OCI-LY3 (cell line): ENCODE data around the gene SAMD14.

Source experiments
- H2AFZ ChIP-seq: fragments of 200-600, 300-600 bp; shearing (Covaris generic); 2 replicates; pipeline ENCODE4 v1.6.0; 2014; ENCODE audit warnings: antibody characterized with exemption, low read depth, low read length
- H3K27ac ChIP-seq: fragments of 200-600, 300-600 bp; sonication (generic); 2 replicates; pipeline ENCODE4 v1.5.1; 2014; ENCODE audit warnings: mild to moderate bottlenecking, low read length, moderate library complexity, mixed read lengths
- H3K27me3 ChIP-seq: fragments of 200-600, 300-600 bp; sonication (generic); 2 replicates; pipeline ENCODE4 v1.6.1; 2014; ENCODE audit warnings: low read depth, low read length, mixed read lengths
- H3K36me3 ChIP-seq: fragments of 200-600, 300-600 bp; sonication (generic); replicated peaks from 2 replicates; pipeline ENCODE3; 2014; ENCODE audit warnings: low read depth, low read length, mixed read lengths
- H3K4me1 ChIP-seq: fragments of 300-600, 200-600 bp; sonication (generic); 2 replicates; pipeline ENCODE4 v1.6.1; 2014; ENCODE audit warnings: low read length, mixed read lengths
- H3K4me2 ChIP-seq: fragments of 200-600, 300-600 bp; sonication (generic); 2 replicates; pipeline ENCODE4 v1.6.1; 2014; ENCODE audit warnings: low read length, mixed read lengths
- H3K4me3 ChIP-seq: fragments of 300-600, 200-600 bp; sonication (generic); 2 replicates; pipeline ENCODE4 v1.5.1; 2014; ENCODE audit warnings: antibody characterized with exemption, mild to moderate bottlenecking, low read length, moderate library complexity
- H3K79me2 ChIP-seq: fragments of 300-600, 200-600 bp; shearing (Covaris generic); 2 replicates; pipeline ENCODE4 v1.6.1; 2014; ENCODE audit warnings: mild to moderate bottlenecking, low read length, mixed read lengths
- H3K9ac ChIP-seq: fragments of 300-600, 200-600 bp; shearing (Covaris generic); 2 replicates; pipeline ENCODE4 v1.6.0; 2014; ENCODE audit warnings: mild to moderate bottlenecking, low read length, moderate library complexity
- H3K9me3 ChIP-seq: fragments of 200-600, 300-600 bp; shearing (Covaris generic); 2 replicates; pipeline ENCODE4 v1.6.1; 2014; ENCODE audit warnings: low read length, mixed read lengths; ENCODE audit not compliant: insufficient read depth
- H4K20me1 ChIP-seq: fragments of 200-600, 300-600 bp; sonication (generic); 2 replicates; pipeline ENCODE4 v1.6.1; 2016; ENCODE audit warnings: low read length, mixed read lengths; ENCODE audit not compliant: insufficient read depth
- EZH2phosphoT487 ChIP-seq: fragments of 200-600 bp; shearing (Covaris generic); IDR thresholded peaks from 2 replicates; pipeline ENCODE4 v1.6.1; 2018; ENCODE audit warnings: antibody characterized with exemption, mixed run types, low read depth
- TF ChIP-seq, protein P1 (sequence below): fragments of 200-600, 300-600 bp; sonication (generic); IDR thresholded peaks from 2 replicates; pipeline ENCODE4 v1.5.1; 2014; ENCODE audit warnings: antibody characterized with exemption, low read length, low read depth

The SAMD14 gene

DNA sequence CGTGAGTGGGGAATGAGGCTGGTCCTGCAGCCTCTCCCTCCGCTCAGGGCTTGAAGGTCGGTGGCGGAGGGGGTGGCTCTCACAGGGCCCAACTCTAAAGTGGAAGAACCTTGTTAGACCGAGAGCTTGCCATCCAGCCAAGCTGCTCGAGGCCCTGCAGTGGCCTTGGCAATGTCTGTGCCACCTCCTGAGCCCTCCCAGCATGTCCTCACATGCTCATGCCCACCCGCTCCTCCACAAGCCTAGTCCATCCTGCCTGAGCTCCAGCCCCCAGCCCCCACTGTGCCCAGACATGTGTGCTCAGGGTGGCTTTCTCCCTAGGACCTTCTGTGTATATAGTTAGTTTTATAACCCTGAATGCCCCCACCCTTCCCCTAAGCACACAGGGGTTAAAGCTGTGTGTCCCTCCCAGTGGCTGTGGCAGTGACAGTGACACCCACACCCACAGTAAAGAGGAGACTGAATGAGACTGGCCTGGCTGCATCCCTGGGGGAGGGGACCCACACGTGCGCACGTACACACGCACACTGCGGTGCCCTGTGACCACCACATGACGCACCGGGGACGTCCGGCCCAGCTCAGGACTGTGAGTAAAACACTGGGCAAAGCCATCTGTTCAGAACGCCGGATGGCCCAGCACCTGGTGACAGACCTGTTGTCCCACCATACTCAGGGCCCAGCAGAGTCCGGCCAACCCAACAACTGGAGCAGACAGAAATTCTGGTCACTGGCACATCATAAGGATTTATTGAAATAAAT, 19.2 kb downstream of the SAMD14 start:
- TF ChIP-seq, protein P1, sequence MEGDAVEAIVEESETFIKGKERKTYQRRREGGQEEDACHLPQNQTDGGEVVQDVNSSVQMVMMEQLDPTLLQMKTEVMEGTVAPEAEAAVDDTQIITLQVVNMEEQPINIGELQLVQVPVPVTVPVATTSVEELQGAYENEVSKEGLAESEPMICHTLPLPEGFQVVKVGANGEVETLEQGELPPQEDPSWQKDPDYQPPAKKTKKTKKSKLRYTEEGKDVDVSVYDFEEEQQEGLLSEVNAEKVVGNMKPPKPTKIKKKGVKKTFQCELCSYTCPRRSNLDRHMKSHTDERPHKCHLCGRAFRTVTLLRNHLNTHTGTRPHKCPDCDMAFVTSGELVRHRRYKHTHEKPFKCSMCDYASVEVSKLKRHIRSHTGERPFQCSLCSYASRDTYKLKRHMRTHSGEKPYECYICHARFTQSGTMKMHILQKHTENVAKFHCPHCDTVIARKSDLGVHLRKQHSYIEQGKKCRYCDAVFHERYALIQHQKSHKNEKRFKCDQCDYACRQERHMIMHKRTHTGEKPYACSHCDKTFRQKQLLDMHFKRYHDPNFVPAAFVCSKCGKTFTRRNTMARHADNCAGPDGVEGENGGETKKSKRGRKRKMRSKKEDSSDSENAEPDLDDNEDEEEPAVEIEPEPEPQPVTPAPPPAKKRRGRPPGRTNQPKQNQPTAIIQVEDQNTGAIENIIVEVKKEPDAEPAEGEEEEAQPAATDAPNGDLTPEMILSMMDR, result no peak
- TF ChIP-seq EZH2phosphoT487, result no peak
- Histone ChIP-seq H4K20me1 (no peaks in the 10 kb centered on the region), H3K4me2 (no peak overlapping the region), H3K9ac (no peak overlapping the region), H3K4me3 (no peak overlapping the region), H2AFZ (no peak overlapping the region), H3K9me3 (no peaks in the 10 kb centered on the region), H3K27ac (no peak overlapping the region), H3K79me2 (no peaks in the 10 kb centered on the region), H3K36me3 (no peaks in the 10 kb centered on the region), H3K4me1 (0 out of 2 replicates have a peak, but pooled peaks cover 6% of the 10 kb centered on the region), H3K27me3 (no peaks in the 10 kb centered on the region)

- no peak for TF ChIP-seq EZH2phosphoT487
- TF ChIP-seq, protein P1, result no peak
- Histone ChIP-seq H3K9me3 (no peaks in the 10 kb centered on the region), H2AFZ (no peak overlapping the region), H3K36me3 (no peaks in the 10 kb centered on the region), H3K4me2 (no peak overlapping the region), H3K27ac (no peak overlapping the region), H3K27me3 (no peaks in the 10 kb centered on the region), H4K20me1 (no peaks in the 10 kb centered on the region), H3K79me2 (no peaks in the 10 kb centered on the region), H3K9ac (no peak overlapping the region), H3K4me1 (0 out of 2 replicates have a peak, but pooled peaks cover 4% of the 10 kb centered on the region), H3K4me3 (no peak overlapping the region)
Observed at GRCh38 chr17:50109785-50110184, 20.2 kb downstream of the SAMD14 start.

DNA sequence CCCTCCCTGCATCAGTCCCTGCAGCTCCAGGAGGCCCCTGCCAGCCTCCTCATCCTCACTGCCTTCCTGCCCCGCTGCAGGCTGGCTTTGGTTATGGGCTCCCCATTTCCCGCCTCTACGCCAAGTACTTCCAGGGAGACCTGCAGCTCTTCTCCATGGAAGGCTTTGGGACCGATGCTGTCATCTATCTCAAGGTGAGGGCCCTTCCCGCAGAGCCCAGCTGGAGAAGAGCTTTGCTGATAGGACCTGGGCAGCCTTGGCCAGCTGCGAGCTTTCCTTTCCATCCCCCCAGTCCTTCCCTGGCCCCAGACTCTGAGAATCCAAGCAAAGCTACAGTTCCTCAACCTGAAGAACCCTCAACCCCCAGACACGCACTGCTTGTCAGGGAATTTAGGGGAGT, 20.8 kb downstream of the SAMD14 start:
- no peaks in the 10 kb centered on the region for H3K27me3 ChIP-seq
- H4K20me1 ChIP-seq, result no peaks in the 10 kb centered on the region
- no peak overlapping the region for H2AFZ ChIP-seq
- H3K9me3 ChIP-seq, result no peaks in the 10 kb centered on the region
- no peak overlapping the region for H3K4me3 ChIP-seq
- H3K36me3 ChIP-seq, result no peaks in the 10 kb centered on the region
- H3K27ac ChIP-seq, result no peak overlapping the region
- no peak overlapping the region for H3K9ac ChIP-seq
- H3K4me2 ChIP-seq, result no peak overlapping the region
- no peaks in the 10 kb centered on the region for H3K4me1 ChIP-seq
- H3K79me2 ChIP-seq, result no peaks in the 10 kb centered on the region
- TF ChIP-seq, protein P1, result no peak
- no peak for TF ChIP-seq EZH2phosphoT487

DNA sequence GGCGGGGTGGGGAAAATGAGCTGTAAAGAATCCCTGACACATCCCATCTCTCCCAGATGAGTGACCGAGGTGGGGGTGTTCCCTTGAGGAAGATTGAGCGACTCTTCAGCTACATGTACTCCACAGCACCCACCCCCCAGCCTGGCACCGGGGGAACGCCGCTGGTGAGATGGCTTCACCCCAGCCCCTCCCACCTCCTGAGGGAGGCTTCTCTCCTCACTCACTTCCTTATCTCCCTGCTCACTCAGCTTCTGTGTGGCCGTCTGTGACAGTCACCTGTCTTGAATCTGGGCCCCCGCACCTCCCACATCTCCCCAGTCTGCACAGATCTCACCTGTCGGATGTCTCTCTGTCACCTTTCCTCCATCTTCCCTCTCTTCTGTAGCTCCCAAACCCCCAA, 21.4 kb downstream of the SAMD14 start:
- Histone ChIP-seq H3K27me3 (no peaks in the 10 kb centered on the region), H3K79me2 (no peaks in the 10 kb centered on the region), H3K9me3 (no peaks in the 10 kb centered on the region), H3K4me3 (no peak overlapping the region), H3K4me2 (no peak overlapping the region), H3K36me3 (no peaks in the 10 kb centered on the region), H2AFZ (no peak overlapping the region), H3K9ac (no peak overlapping the region), H3K27ac (no peak overlapping the region), H3K4me1 (no peaks in the 10 kb centered on the region), H4K20me1 (no peaks in the 10 kb centered on the region)
- TF ChIP-seq, protein P1, result no peak
- TF ChIP-seq EZH2phosphoT487, result no peak
